Measurements from ENCODE around the gene ZNF732.

DNA sequence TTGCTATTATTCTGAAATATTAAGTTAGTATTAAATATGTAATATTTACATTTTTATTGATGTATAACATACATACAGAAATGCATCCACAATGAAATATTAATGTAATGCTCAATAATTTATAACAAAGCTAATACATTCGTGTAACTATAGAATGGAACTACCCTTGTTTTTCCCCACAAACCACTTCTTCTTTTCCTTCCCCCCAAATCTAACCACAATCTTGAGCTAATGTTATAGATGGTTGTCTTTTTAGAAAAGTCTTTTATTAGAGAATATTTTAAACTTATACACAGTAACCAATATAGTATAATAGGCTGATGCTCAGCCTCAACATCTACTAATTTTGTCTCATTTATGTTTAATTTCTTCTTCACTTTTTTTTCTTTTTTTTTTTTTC lies 4.5 kb upstream of the ZNF732 start:
- TF ChIP-seq, protein P1, sequence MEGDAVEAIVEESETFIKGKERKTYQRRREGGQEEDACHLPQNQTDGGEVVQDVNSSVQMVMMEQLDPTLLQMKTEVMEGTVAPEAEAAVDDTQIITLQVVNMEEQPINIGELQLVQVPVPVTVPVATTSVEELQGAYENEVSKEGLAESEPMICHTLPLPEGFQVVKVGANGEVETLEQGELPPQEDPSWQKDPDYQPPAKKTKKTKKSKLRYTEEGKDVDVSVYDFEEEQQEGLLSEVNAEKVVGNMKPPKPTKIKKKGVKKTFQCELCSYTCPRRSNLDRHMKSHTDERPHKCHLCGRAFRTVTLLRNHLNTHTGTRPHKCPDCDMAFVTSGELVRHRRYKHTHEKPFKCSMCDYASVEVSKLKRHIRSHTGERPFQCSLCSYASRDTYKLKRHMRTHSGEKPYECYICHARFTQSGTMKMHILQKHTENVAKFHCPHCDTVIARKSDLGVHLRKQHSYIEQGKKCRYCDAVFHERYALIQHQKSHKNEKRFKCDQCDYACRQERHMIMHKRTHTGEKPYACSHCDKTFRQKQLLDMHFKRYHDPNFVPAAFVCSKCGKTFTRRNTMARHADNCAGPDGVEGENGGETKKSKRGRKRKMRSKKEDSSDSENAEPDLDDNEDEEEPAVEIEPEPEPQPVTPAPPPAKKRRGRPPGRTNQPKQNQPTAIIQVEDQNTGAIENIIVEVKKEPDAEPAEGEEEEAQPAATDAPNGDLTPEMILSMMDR (IDR thresholded peaks at IDR 0.05 in 4 of 5, conservative IDR thresholded peaks at IDR 0.05 in 1 of 5), result no peak
- no peak for TF ChIP-seq POLR2A (IDR thresholded peaks at IDR 0.05)
